ENCODE measurements around the gene UNC79.

The UNC79 gene

DNA sequence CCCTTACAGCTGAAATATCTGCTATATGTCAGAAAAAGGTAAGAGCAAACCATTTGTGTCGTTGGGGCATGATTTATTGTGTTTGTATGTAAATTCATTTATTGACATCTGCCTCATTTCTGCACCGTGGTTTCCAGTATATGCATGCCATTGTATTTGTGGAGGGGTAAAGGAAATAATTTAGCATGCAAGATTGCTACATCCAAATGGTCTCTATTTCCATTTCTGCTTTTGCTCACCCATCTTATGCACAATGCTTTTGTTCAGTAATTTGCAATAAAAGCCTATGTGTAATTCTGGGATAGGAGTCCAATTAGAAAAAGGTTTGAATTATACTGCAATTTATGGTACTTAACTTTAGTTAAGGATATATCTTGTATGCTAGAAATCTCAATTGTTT, 101.8 kb downstream of the UNC79 start:
- TF ChIP-seq ISL1 (CRISPR knock-in tag; IDR thresholded peaks at IDR 0.05) (no peak), ARNTL (CRISPR knock-in tag; IDR thresholded peaks at IDR 0.05; ENCODE audit: borderline replicate concordance, low read depth) (no peak), SNAI2 (CRISPR knock-in tag; IDR thresholded peaks at IDR 0.05) (no peak), ZNF70 (CRISPR knock-in tag; IDR thresholded peaks at IDR 0.05) (no peak), CSDC2 (CRISPR knock-in tag; IDR thresholded peaks at IDR 0.05) (no peak), TCF4 (CRISPR knock-in tag; IDR thresholded peaks at IDR 0.05; ENCODE audit: borderline replicate concordance) (no peak), ESRRG (CRISPR knock-in tag; IDR thresholded peaks at IDR 0.05) (no peak), ZNF8 (CRISPR knock-in tag; IDR thresholded peaks at IDR 0.05) (no peak), POU6F1 (CRISPR knock-in tag; IDR thresholded peaks at IDR 0.05; ENCODE audit: borderline replicate concordance, low read depth) (no peak), GLIS3 (CRISPR knock-in tag; IDR thresholded peaks at IDR 0.05) (no peak), ZFP30 (CRISPR knock-in tag; IDR thresholded peaks at IDR 0.05) (no peak), TSHZ2 (CRISPR knock-in tag; IDR thresholded peaks at IDR 0.05) (no peak), TOX (CRISPR knock-in tag; IDR thresholded peaks at IDR 0.05; ENCODE audit: borderline replicate concordance) (no peak), ZNF565 (CRISPR knock-in tag; conservative IDR thresholded peaks at IDR 0.05; ENCODE audit: low read depth) (no peak), RARB (CRISPR knock-in tag; IDR thresholded peaks at IDR 0.05) (no peak)
- TF ChIP-seq, protein P1, sequence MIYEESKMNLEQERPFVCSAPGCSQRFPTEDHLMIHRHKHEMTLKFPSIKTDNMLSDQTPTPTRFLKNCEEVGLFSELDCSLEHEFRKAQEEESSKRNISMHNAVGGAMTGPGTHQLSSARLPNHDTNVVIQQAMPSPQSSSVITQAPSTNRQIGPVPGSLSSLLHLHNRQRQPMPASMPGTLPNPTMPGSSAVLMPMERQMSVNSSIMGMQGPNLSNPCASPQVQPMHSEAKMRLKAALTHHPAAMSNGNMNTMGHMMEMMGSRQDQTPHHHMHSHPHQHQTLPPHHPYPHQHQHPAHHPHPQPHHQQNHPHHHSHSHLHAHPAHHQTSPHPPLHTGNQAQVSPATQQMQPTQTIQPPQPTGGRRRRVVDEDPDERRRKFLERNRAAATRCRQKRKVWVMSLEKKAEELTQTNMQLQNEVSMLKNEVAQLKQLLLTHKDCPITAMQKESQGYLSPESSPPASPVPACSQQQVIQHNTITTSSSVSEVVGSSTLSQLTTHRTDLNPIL (CRISPR knock-in tag; IDR thresholded peaks at IDR 0.05; ENCODE audit: low read depth), result no peak
- ATAC-seq, result no peak

- TF ChIP-seq ESRRG (CRISPR knock-in tag; IDR thresholded peaks at IDR 0.05) (no peak), SNAI2 (CRISPR knock-in tag; IDR thresholded peaks at IDR 0.05) (no peak), CSDC2 (CRISPR knock-in tag; IDR thresholded peaks at IDR 0.05) (no peak), ZC3H10 (CRISPR knock-in tag; IDR thresholded peaks at IDR 0.05) (no peak), TCF4 (CRISPR knock-in tag; IDR thresholded peaks at IDR 0.05; ENCODE audit: borderline replicate concordance) (no peak), GLIS3 (CRISPR knock-in tag; IDR thresholded peaks at IDR 0.05) (no peak), ZNF8 (CRISPR knock-in tag; IDR thresholded peaks at IDR 0.05) (no peak), ZNF70 (CRISPR knock-in tag; IDR thresholded peaks at IDR 0.05) (no peak), BACH2 (CRISPR knock-in tag; IDR thresholded peaks at IDR 0.05; ENCODE audit: borderline replicate concordance) (no peak), ARNTL (CRISPR knock-in tag; IDR thresholded peaks at IDR 0.05; ENCODE audit: borderline replicate concordance, low read depth) (no peak), ZFP30 (CRISPR knock-in tag; IDR thresholded peaks at IDR 0.05) (no peak), CSRNP3 (CRISPR knock-in tag; IDR thresholded peaks at IDR 0.05) (no peak)
- TF ChIP-seq, protein P1 (CRISPR knock-in tag; IDR thresholded peaks at IDR 0.05; ENCODE audit: low read depth), result no peak
- no peak for ATAC-seq
Observed at GRCh38 chr14:93533437-93533836, 102.7 kb downstream of the UNC79 start.

GRCh38 chr14:93533842-93534241, 103.1 kb downstream of the UNC79 start:
- no peak for ATAC-seq
- TF ChIP-seq OSR1 (CRISPR knock-in tag; IDR thresholded peaks at IDR 0.05), result no peak
- TF ChIP-seq ZFP30 (CRISPR knock-in tag; IDR thresholded peaks at IDR 0.05), result no peak
- no peak for TF ChIP-seq CSDC2 (CRISPR knock-in tag; IDR thresholded peaks at IDR 0.05)
- no peak for TF ChIP-seq SNAI2 (CRISPR knock-in tag; IDR thresholded peaks at IDR 0.05)
- TF ChIP-seq, protein P1 (CRISPR knock-in tag; IDR thresholded peaks at IDR 0.05; ENCODE audit: low read depth), result no peak
- no peak for TF ChIP-seq ARNTL (CRISPR knock-in tag; IDR thresholded peaks at IDR 0.05; ENCODE audit: borderline replicate concordance, low read depth)
- TF ChIP-seq ZNF8 (CRISPR knock-in tag; IDR thresholded peaks at IDR 0.05), result no peak
- TF ChIP-seq TSHZ2 (CRISPR knock-in tag; IDR thresholded peaks at IDR 0.05), result no peak
- TF ChIP-seq ZFP3 (CRISPR knock-in tag; IDR thresholded peaks at IDR 0.05), result no peak
- TF ChIP-seq BACH2 (CRISPR knock-in tag; IDR thresholded peaks at IDR 0.05; ENCODE audit: borderline replicate concordance), result no peak
- no peak for TF ChIP-seq CSRNP3 (CRISPR knock-in tag; IDR thresholded peaks at IDR 0.05)
